Activated T-helper 17 cell treated with anti-CD3 and anti-CD28 coated beads, Interleukin-2, amount 50 U/mL, for 72 hours (primary cell): ENCODE data around the gene UNKL. TPM values are rescaled to one million over a fixed set of nuclear protein-coding genes. Genes with fewer than 3 reads are reported as not detected.

Experiments
- ATAC-seq: fragments of 150-1000 bp; cut with Tn5 transposase; replicated peaks from 2 replicates; pipeline ENCODE4 v1.10.0; 2021; ENCODE audit warnings: mild to moderate bottlenecking, moderate library complexity
- H3K27ac Mint-ChIP-seq: one replicate; pipeline ENCODE4 v1.8.0; 2022; ENCODE audit warnings: mixed read lengths
- H3K27me3 Mint-ChIP-seq: one replicate; pipeline ENCODE4 v1.8.0; 2022; ENCODE audit warnings: mixed read lengths
- H3K36me3 Mint-ChIP-seq: one replicate; pipeline ENCODE4 v1.8.0; 2022; ENCODE audit warnings: low read depth, mild to moderate bottlenecking, mixed read lengths
- H3K4me1 Mint-ChIP-seq: one replicate; pipeline ENCODE4 v1.8.0; 2022; ENCODE audit warnings: mixed read lengths
- H3K4me3 Mint-ChIP-seq: one replicate; pipeline ENCODE4 v1.8.0; 2022; ENCODE audit warnings: mild to moderate bottlenecking, mixed read lengths
- H3K9me3 Mint-ChIP-seq: one replicate; pipeline ENCODE4 v1.8.0; 2022; ENCODE audit warnings: mixed read lengths
- total RNA-seq, 2 donors: library from RNA; stranded (reverse); gene quantifications; one replicate each; pipeline ENCODE4 v1.2.3, GENCODE V29; 2022

Gene UNKL
- total RNA-seq, 2 donors from 2014 or later, result 36.4 to 76.4 TPM

GRCh38 chr16:1351582-1352362 is 62.7 kb downstream of the UNKL start, which contains the start of the genes GNPTG and TSR3:
TSS of gene GNPTG (plus strand) at chr16:1351931. CDS start at chr16:1351966, 35 bp downstream.
TSS of gene TSR3 (minus strand) at chr16:1351878. CDS start at chr16:1351804, 74 bp downstream.
- Mint-ChIP-seq H3K27me3 (no peaks in the 10 kb centered on the region), H3K4me1 (peaks cover 15% of the 10 kb centered on the region), H3K9me3 (no peaks in the 10 kb centered on the region), H3K4me3 (peak within 1 kb of the TSS; percentile 86), H3K27ac (peak within 1 kb of the TSS; percentile 92), H3K36me3 (peaks cover 18% of the 10 kb centered on the region)
- ATAC-seq, result peak; percentile 96

- H3K36me3 Mint-ChIP-seq, result peaks cover 18% of the 10 kb centered on the region
- peak; percentile 19 for ATAC-seq
- no peaks in the 10 kb centered on the region for H3K9me3 Mint-ChIP-seq
- peak overlapping the region; percentile 59 for H3K27ac Mint-ChIP-seq
- H3K4me1 Mint-ChIP-seq, result peaks cover 15% of the 10 kb centered on the region
- no peaks in the 10 kb centered on the region for H3K27me3 Mint-ChIP-seq
- H3K4me3 Mint-ChIP-seq, result peak overlapping the region; percentile 76
Measured at GRCh38 chr16:1351215-1351581, 63.3 kb downstream of the UNKL start.

GRCh38 chr16:1350691-1351090 is 63.8 kb downstream of the UNKL start:
- ATAC-seq, result no peak
- Mint-ChIP-seq H3K4me1 (peaks cover 15% of the 10 kb centered on the region), H3K9me3 (no peaks in the 10 kb centered on the region), H3K27ac (peak overlapping the region; percentile 59), H3K36me3 (peaks cover 18% of the 10 kb centered on the region), H3K4me3 (peak overlapping the region; percentile 76), H3K27me3 (no peaks in the 10 kb centered on the region)

GRCh38 chr16:1349951-1350350 is 64.6 kb downstream of the UNKL start:
- Mint-ChIP-seq H3K4me3 (peak overlapping the region; percentile 76), H3K4me1 (peaks cover 10% of the 10 kb centered on the region), H3K9me3 (no peaks in the 10 kb centered on the region), H3K27me3 (no peaks in the 10 kb centered on the region), H3K36me3 (peaks cover 18% of the 10 kb centered on the region), H3K27ac (no peak overlapping the region)
- ATAC-seq, result no peak

- Mint-ChIP-seq H3K4me1 (peaks cover 8% of the 10 kb centered on the region), H3K4me3 (no peak overlapping the region), H3K27ac (no peak overlapping the region), H3K27me3 (no peaks in the 10 kb centered on the region), H3K9me3 (no peaks in the 10 kb centered on the region), H3K36me3 (peaks cover 18% of the 10 kb centered on the region)
- ATAC-seq, result no peak
Measured at GRCh38 chr16:1349351-1349750, 65.2 kb downstream of the UNKL start.

- H3K9me3 Mint-ChIP-seq, result no peaks in the 10 kb centered on the region
Measured at GRCh38 chr16:1348926-1349325, 65.6 kb downstream of the UNKL start.

GRCh38 chr16:1348441-1348840 is 66.1 kb downstream of the UNKL start:
- Mint-ChIP-seq H3K9me3 (no peaks in the 10 kb centered on the region), H3K4me3 (no peak overlapping the region), H3K36me3 (peaks cover 18% of the 10 kb centered on the region), H3K4me1 (peaks cover 5% of the 10 kb centered on the region), H3K27me3 (no peaks in the 10 kb centered on the region), H3K27ac (no peak overlapping the region)
- no peak for ATAC-seq

More at GRCh38 chr16:1348926-1349325, 65.6 kb downstream of the UNKL start:
- no peak overlapping the region for H3K27ac Mint-ChIP-seq
- H3K4me1 Mint-ChIP-seq, result peaks cover 8% of the 10 kb centered on the region
- no peak for ATAC-seq
- peaks cover 18% of the 10 kb centered on the region for H3K36me3 Mint-ChIP-seq
- H3K4me3 Mint-ChIP-seq, result no peak overlapping the region
- H3K27me3 Mint-ChIP-seq, result no peaks in the 10 kb centered on the region

- no peaks in the 10 kb centered on the region for H3K9me3 Mint-ChIP-seq
- no peaks in the 10 kb centered on the region for H3K27me3 Mint-ChIP-seq
- no peak overlapping the region for H3K27ac Mint-ChIP-seq
- H3K36me3 Mint-ChIP-seq, result peaks cover 18% of the 10 kb centered on the region
- H3K4me3 Mint-ChIP-seq, result no peak overlapping the region
- no peak for ATAC-seq
- peaks cover 5% of the 10 kb centered on the region for H3K4me1 Mint-ChIP-seq
Measured at GRCh38 chr16:1347962-1348361, 66.5 kb downstream of the UNKL start.

GRCh38 chr16:1347286-1347855 is 67.1 kb downstream of the UNKL start:
- Mint-ChIP-seq H3K9me3 (no peaks in the 10 kb centered on the region), H3K36me3 (peaks cover 13% of the 10 kb centered on the region), H3K27me3 (no peaks in the 10 kb centered on the region), H3K27ac (no peak overlapping the region), H3K4me3 (no peak overlapping the region), H3K4me1 (peaks cover 7% of the 10 kb centered on the region)
- no peak for ATAC-seq

GRCh38 chr16:1346422-1347285 is 67.8 kb downstream of the UNKL start:
- Mint-ChIP-seq H3K9me3 (no peaks in the 10 kb centered on the region), H3K27ac (no peak overlapping the region), H3K4me3 (no peak overlapping the region), H3K27me3 (no peaks in the 10 kb centered on the region), H3K36me3 (peaks cover 11% of the 10 kb centered on the region), H3K4me1 (peaks cover 7% of the 10 kb centered on the region)
- no peak for ATAC-seq

GRCh38 chr16:1345651-1346421 is 68.7 kb downstream of the UNKL start:
- H3K27me3 Mint-ChIP-seq, result no peaks in the 10 kb centered on the region
- peaks cover 11% of the 10 kb centered on the region for H3K36me3 Mint-ChIP-seq
- ATAC-seq, result no peak

GRCh38 chr16:1345087-1345486 is 69.4 kb downstream of the UNKL start:
- Mint-ChIP-seq H3K4me3 (no peak overlapping the region), H3K27me3 (no peaks in the 10 kb centered on the region), H3K27ac (no peak overlapping the region), H3K9me3 (no peaks in the 10 kb centered on the region), H3K36me3 (peaks cover 6% of the 10 kb centered on the region), H3K4me1 (peaks cover 7% of the 10 kb centered on the region)
- no peak for ATAC-seq

More at GRCh38 chr16:1345651-1346421, 68.7 kb downstream of the UNKL start:
- Mint-ChIP-seq H3K4me3 (no peak overlapping the region), H3K4me1 (peaks cover 7% of the 10 kb centered on the region), H3K27ac (no peak overlapping the region), H3K9me3 (no peaks in the 10 kb centered on the region)

GRCh38 chr16:1344499-1344898 is 70.0 kb downstream of the UNKL start:
- no peaks in the 10 kb centered on the region for H3K27me3 Mint-ChIP-seq
- H3K4me1 Mint-ChIP-seq, result peaks cover 7% of the 10 kb centered on the region
- H3K36me3 Mint-ChIP-seq, result no peaks in the 10 kb centered on the region
- H3K9me3 Mint-ChIP-seq, result no peaks in the 10 kb centered on the region
- no peak for ATAC-seq
- H3K27ac Mint-ChIP-seq, result no peak overlapping the region
- H3K4me3 Mint-ChIP-seq, result no peak overlapping the region
